Breast epithelium (tissue), 3 donors: ENCODE measurements around the gene C11orf52.

Experiments used
- CTCF ChIP-seq, 3 donors: fragments of 450-650 bp; IDR thresholded peaks; one replicate each; pipeline ENCODE4 v1.5.1; 2016 to 2017; ENCODE audit warnings: antibody characterized with exemption in 3 of 3, mild to moderate bottlenecking in 3 of 3, moderate library complexity in 3 of 3
- POLR2A ChIP-seq: fragments of 450-650 bp; IDR thresholded peaks from one replicate; pipeline ENCODE4 v1.6.1; 2016; ENCODE audit warnings: antibody characterized with exemption, mild to moderate bottlenecking, moderate library complexity
- POLR2AphosphoS5 ChIP-seq, 3 donors: sonication (generic); formaldehyde crosslinking; IDR thresholded peaks; one replicate each; pipeline ENCODE4 v1.6.1; 2017; ENCODE audit warnings: antibody characterized with exemption in 3 of 3

DNA sequence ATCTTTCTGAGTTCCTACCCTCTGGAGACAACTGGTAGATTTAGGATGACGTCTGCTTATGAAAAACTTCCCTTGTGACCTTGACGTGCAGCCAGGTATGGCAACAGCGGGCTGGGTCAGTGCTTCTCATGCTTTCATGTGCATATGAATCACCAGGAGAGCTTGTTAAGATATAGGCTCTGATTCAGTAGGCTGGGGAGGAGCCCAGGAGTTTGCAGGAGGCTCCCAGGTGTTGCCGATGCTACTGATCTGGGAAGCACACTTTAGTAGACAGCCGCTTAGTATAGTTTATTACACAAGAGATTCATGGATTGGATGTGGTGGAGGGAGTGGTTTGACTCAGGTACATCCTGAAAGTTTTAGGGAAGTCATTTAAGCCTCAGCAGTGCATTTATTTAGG, 42.2 kb downstream of the C11orf52 start:
- TF ChIP-seq CTCF (IDR thresholded peaks at IDR 0.05) (no peak), POLR2A (no peak), POLR2AphosphoS5 (IDR thresholded peaks at IDR 0.05) (no peak)
